GM12872 (cell line): ENCODE data around the gene SLC12A4.

Source experiments
- CTCF ChIP-seq: IDR thresholded peaks from 3 replicates; pipeline ENCODE4 v1.5.1; 2011; ENCODE audit warnings: low read depth, mild to moderate bottlenecking, low read length, moderate library complexity; ENCODE audit not compliant: insufficient read depth

SLC12A4 gene

GRCh38 chr16:67917852-67918236 is 50.6 kb downstream of the SLC12A4 start:
- no peak for TF ChIP-seq CTCF

- TF ChIP-seq CTCF = no peak
These were observed 51.1 kb downstream of the SLC12A4 start for GRCh38 chr16:67917140-67917851.

DNA sequence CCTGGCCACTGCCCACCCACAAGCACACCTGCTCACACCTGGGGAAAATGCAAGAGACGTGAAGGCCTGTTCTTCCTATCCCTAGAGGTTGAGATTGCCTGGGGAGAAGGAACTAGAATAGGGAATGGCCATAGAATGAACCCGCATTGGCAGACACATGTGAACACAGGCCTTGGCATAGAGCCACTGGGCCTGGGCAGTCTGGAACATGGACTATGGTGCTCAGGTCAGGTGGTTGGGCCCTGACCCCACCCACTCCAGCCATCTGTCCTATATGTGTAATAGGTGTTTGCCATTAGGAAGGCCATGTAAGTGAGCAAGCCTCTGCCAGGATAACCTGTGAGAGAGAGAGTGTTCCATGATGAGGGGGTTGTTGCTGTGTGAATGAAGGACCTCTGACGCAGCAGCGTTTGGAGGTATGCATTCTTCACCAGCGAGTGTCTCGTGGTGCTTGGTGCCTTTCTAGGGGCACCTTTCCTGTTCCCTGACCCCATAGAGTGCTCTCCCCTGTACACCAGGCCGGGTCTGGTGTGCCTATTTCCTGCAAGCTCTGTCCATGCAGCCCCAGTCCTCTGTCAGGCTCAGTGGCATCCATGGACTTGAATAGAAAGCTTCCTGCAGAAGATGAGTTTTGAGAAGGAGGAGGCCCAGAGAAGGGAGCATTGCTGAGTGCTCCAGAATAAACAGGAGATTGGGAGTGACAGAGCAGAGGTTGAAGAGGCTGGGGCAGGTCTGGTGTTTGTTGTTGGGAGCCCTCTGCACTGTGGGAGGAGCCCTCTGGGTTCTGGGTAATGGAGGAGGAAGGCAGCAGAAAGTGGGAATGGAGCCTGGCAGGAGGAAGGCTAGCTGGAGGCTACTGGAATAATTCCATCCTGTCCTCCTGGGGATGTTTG is 52.4 kb downstream of the SLC12A4 start:
- no peak for TF ChIP-seq CTCF

DNA sequence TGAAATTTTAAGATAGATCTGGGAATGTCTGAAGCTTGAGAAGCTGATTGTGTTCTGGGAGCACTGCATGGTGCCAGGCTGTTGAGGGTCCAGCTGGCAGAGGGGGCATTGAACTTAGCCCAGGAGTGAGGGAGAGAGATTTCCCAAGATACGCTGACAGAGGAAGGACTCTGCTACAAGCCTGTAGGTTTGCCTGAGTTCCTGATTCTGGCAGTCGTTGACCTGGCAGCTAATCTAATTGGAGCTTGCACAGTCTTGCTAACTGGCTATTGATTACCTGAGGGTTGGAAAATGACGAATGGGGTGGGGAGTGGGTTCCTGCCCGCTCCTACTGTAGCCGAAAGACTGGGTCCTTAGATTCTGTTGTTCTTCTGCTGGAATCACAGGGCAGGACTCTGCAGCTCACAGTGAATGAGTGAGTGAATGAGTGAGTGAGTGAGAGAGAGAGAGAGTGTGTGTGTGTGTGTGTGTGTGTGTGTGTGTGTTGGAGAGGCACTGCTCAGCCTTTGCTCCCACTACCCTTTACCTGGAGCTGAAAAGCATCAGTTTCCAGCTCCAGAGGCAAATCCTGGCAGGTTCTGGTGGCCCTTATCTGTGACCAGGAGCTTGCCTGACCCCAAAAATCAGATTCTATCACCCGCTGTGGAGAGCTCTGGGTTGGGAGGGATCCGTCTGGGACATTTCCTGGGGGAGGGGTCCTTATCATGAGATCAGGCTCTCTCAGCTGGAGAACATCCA is 53.5 kb downstream of the SLC12A4 start:
- no peak for TF ChIP-seq CTCF

- TF ChIP-seq CTCF = no peak
These were observed 58.3 kb downstream of the SLC12A4 start for GRCh38 chr16:67910158-67910557.

DNA sequence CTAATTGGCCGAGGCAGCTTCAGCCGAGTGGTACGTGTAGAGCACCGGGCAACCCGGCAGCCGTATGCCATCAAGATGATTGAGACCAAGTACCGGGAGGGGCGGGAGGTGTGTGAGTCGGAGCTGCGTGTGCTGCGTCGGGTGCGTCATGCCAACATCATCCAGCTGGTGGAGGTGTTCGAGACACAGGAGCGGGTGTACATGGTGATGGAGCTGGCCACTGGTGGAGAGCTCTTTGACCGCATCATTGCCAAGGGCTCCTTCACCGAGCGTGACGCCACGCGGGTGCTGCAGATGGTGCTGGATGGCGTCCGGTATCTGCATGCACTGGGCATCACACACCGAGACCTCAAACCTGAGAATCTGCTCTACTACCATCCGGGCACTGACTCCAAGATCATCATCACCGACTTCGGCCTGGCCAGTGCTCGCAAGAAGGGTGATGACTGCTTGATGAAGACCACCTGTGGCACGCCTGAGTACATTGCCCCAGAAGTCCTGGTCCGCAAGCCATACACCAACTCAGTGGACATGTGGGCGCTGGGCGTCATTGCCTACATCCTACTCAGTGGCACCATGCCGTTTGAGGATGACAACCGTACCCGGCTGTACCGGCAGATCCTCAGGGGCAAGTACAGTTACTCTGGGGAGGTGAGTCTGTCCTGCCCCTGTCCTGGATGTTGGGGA is 59.2 kb downstream of the SLC12A4 start:
- TF ChIP-seq CTCF = no peak
